Mesendoderm (in vitro differentiated cells): Measurements from ENCODE around the gene SNX6.

ENCODE experiments used
- DNase-seq: peaks from one replicate; pipeline ENCODE4 v3.0.0; 2013
- H2AK5ac ChIP-seq: 2 replicates; pipeline ENCODE4 v1.6.1; 2013; ENCODE audit warnings: low read length, inconsistent platforms
- H2BK120ac ChIP-seq: 2 replicates; pipeline ENCODE4 v1.6.1; 2013; ENCODE audit warnings: low read depth, mild to moderate bottlenecking, low read length, moderate library complexity, mixed read lengths
- H2BK15ac ChIP-seq: replicated peaks from 2 replicates; pipeline ENCODE4 v1.6.1; 2013; ENCODE audit warnings: low read depth, mild to moderate bottlenecking, moderate library complexity
- H2BK5ac ChIP-seq: 2 replicates; pipeline ENCODE4 v1.6.1; 2013; ENCODE audit warnings: low read length, inconsistent platforms
- H3K18ac ChIP-seq: 2 replicates; pipeline ENCODE4 v1.6.1; 2013; ENCODE audit warnings: mild to moderate bottlenecking, low read length, mixed read lengths
- H3K23ac ChIP-seq: one replicate; pipeline ENCODE4 v1.6.1; 2013; ENCODE audit warnings: low read length
- H3K27ac ChIP-seq: 2 replicates; pipeline ENCODE4 v1.5.1; 2013; ENCODE audit warnings: low read depth, mild to moderate bottlenecking, inconsistent platforms, low read length, moderate library complexity
- H3K27me3 ChIP-seq: 2 replicates; pipeline ENCODE4 v1.6.1; 2013; ENCODE audit warnings: low read length, control low read depth, mild to moderate bottlenecking, inconsistent platforms; ENCODE audit not compliant: insufficient read depth, poor library complexity
- H3K36me3 ChIP-seq: 2 replicates; pipeline ENCODE4 v1.6.1; 2013; ENCODE audit warnings: low read length, inconsistent platforms; ENCODE audit not compliant: control insufficient read depth, insufficient read depth
- H3K4ac ChIP-seq: one replicate; pipeline ENCODE4 v1.6.1; 2013; ENCODE audit warnings: low read depth, mild to moderate bottlenecking, low read length, moderate library complexity
- H3K4me1 ChIP-seq: 2 replicates; pipeline ENCODE4 v1.6.1; 2013; ENCODE audit warnings: low read depth, low read length, inconsistent platforms; ENCODE audit not compliant: control insufficient read depth
- H3K4me2 ChIP-seq: 2 replicates; pipeline ENCODE4 v1.6.1; 2013; ENCODE audit warnings: low read length
- H3K4me3 ChIP-seq: 2 replicates; pipeline ENCODE4 v1.5.1; 2013; ENCODE audit warnings: mild to moderate bottlenecking, low read length
- H3K56ac ChIP-seq: one replicate; pipeline ENCODE4 v1.6.1; 2013; ENCODE audit warnings: low read length
- H3K79me1 ChIP-seq: 2 replicates; pipeline ENCODE4 v1.6.1; 2013; ENCODE audit warnings: low read length, inconsistent platforms
- H3K79me2 ChIP-seq: 2 replicates; pipeline ENCODE4 v1.6.1; 2013; ENCODE audit warnings: mild to moderate bottlenecking, low read length; ENCODE audit not compliant: control insufficient read depth, insufficient read depth
- H3K9ac ChIP-seq: 2 replicates; pipeline ENCODE4 v1.6.1; 2013; ENCODE audit warnings: low read length, inconsistent platforms
- H4K5ac ChIP-seq: one replicate; pipeline ENCODE4 v1.6.1; 2013; ENCODE audit warnings: low read length
- H4K8ac ChIP-seq: one replicate; pipeline ENCODE4 v1.6.1; 2013; ENCODE audit warnings: low read depth, mild to moderate bottlenecking, control low read depth, low read length, moderate library complexity
- WGBS: extraction: QIAGEN DNeasy Blood & Tissue Kit; methylation state at CpG from one replicate; pipeline ENCODE4 v1.1.7; 2013; ENCODE audit warnings: low lambda C conversion rate, missing lambda C conversion rate; ENCODE audit not compliant: insufficient coverage; ENCODE audit errors: extremely low coverage; 5-methylcytosine and 5-hydroxymethylcytosine counted together

The SNX6 gene

GRCh38 chr14:34632411-34632978 lies 2.5 kb upstream of the SNX6 start:
- no CpG with 5 or more reads among the region's 5 CpGs for WGBS
- peak; percentile 27 for DNase-seq
- Histone ChIP-seq H3K4me3 (no peak overlapping the region), H3K23ac (no peak overlapping the region), H3K18ac (no peak overlapping the region), H3K9ac (no peak overlapping the region), H4K8ac (no peak overlapping the region), H3K56ac (no peak overlapping the region), H3K4me1 (no peaks in the 10 kb centered on the region), H3K27ac (no peak overlapping the region), H3K27me3 (no peaks in the 10 kb centered on the region), H2BK5ac (no peak overlapping the region), H2BK120ac (no peak overlapping the region), H3K4ac (no peak overlapping the region), H2AK5ac (no peak overlapping the region), H3K4me2 (no peak overlapping the region), H3K79me2 (peaks cover 3% of the 10 kb centered on the region), H3K36me3 (no peaks in the 10 kb centered on the region), H4K5ac (no peak overlapping the region), H2BK15ac (no peak overlapping the region), H3K79me1 (peaks cover 6% of the 10 kb centered on the region)

- no peak overlapping the region for H4K8ac ChIP-seq
- peak overlapping the region; percentile 99 for H3K56ac ChIP-seq
- H2AK5ac ChIP-seq: no peak overlapping the region
- H3K4me2 ChIP-seq: peak overlapping the region; percentile 73
- H3K23ac ChIP-seq: peak overlapping the region; percentile 97
- peak overlapping the region; percentile 95 for H3K18ac ChIP-seq
- no peak for DNase-seq
- no peaks in the 10 kb centered on the region for H3K27me3 ChIP-seq
- peaks cover 6% of the 10 kb centered on the region for H3K79me1 ChIP-seq
- peak overlapping the region; percentile 98 for H3K9ac ChIP-seq
- H3K79me2 ChIP-seq: peaks cover 5% of the 10 kb centered on the region
- no peak overlapping the region for H2BK15ac ChIP-seq
- no peak overlapping the region for H4K5ac ChIP-seq
- H3K4me1 ChIP-seq: no peaks in the 10 kb centered on the region
- WGBS: no CpG with 5 or more reads among the region's 13 CpGs
- no peak overlapping the region for H3K27ac ChIP-seq
- H3K36me3 ChIP-seq: no peaks in the 10 kb centered on the region
- H2BK5ac ChIP-seq: no peak overlapping the region
- no peak overlapping the region for H2BK120ac ChIP-seq
- peak overlapping the region; percentile 73 for H3K4ac ChIP-seq
- H3K4me3 ChIP-seq: peak overlapping the region; percentile 96
Observed at GRCh38 chr14:34629344-34629656, 648 bp downstream of the SNX6 start.

- H3K4me1 ChIP-seq: no peaks in the 10 kb centered on the region
- no peak overlapping the region for H3K27ac ChIP-seq
- H3K4me2 ChIP-seq: peak overlapping the region; percentile 36
- 100% methylated on average over 1 of the region's 5 CpGs for WGBS
- H3K27me3 ChIP-seq: no peaks in the 10 kb centered on the region
- peaks cover 6% of the 10 kb centered on the region for H3K79me1 ChIP-seq
- H2BK5ac ChIP-seq: no peak overlapping the region
- no peak overlapping the region for H4K8ac ChIP-seq
- no peak overlapping the region for H2BK120ac ChIP-seq
- no peak overlapping the region for H4K5ac ChIP-seq
- H2BK15ac ChIP-seq: no peak overlapping the region
- H3K56ac ChIP-seq: no peak overlapping the region
- no peak overlapping the region for H3K23ac ChIP-seq
- no peak overlapping the region for H3K9ac ChIP-seq
- H3K36me3 ChIP-seq: no peaks in the 10 kb centered on the region
- peaks cover 5% of the 10 kb centered on the region for H3K79me2 ChIP-seq
- H3K4ac ChIP-seq: no peak overlapping the region
- no peak overlapping the region for H2AK5ac ChIP-seq
- no peak overlapping the region for H3K18ac ChIP-seq
- no peak overlapping the region for H3K4me3 ChIP-seq
- no peak for DNase-seq
Observed at GRCh38 chr14:34628681-34629135, 1.2 kb downstream of the SNX6 start.

- Histone ChIP-seq H4K8ac (no peak overlapping the region), H3K4me2 (no peak overlapping the region), H3K18ac (no peak overlapping the region), H3K27ac (no peak overlapping the region), H2BK120ac (no peak overlapping the region), H3K56ac (no peak overlapping the region), H3K27me3 (no peaks in the 10 kb centered on the region), H3K36me3 (no peaks in the 10 kb centered on the region), H3K79me1 (peaks cover 3% of the 10 kb centered on the region), H2AK5ac (no peak overlapping the region), H2BK5ac (no peak overlapping the region), H4K5ac (no peak overlapping the region), H3K4me3 (no peak overlapping the region), H3K79me2 (peaks cover 1% of the 10 kb centered on the region), H3K23ac (no peak overlapping the region), H3K4me1 (no peaks in the 10 kb centered on the region), H3K9ac (no peak overlapping the region), H3K4ac (no peak overlapping the region), H2BK15ac (no peak overlapping the region)
- DNase-seq: no peak
- no CpG with 5 or more reads among the region's 3 CpGs for WGBS
Observed at GRCh38 chr14:34623506-34623905, 6.4 kb downstream of the SNX6 start.

GRCh38 chr14:34620839-34621238 lies 9.1 kb downstream of the SNX6 start:
- Histone ChIP-seq H3K56ac (no peak overlapping the region), H3K4me1 (no peaks in the 10 kb centered on the region), H2AK5ac (no peak overlapping the region), H3K4me2 (no peak overlapping the region), H3K36me3 (no peaks in the 10 kb centered on the region), H3K18ac (no peak overlapping the region), H3K27me3 (no peaks in the 10 kb centered on the region), H3K27ac (no peak overlapping the region), H3K79me1 (peaks cover 3% of the 10 kb centered on the region), H3K9ac (no peak overlapping the region), H3K4ac (no peak overlapping the region), H2BK120ac (no peak overlapping the region), H4K8ac (no peak overlapping the region), H3K79me2 (peaks cover 1% of the 10 kb centered on the region), H3K23ac (no peak overlapping the region), H2BK15ac (no peak overlapping the region), H2BK5ac (no peak overlapping the region), H4K5ac (no peak overlapping the region), H3K4me3 (no peak overlapping the region)
- WGBS: no CpG with 5 or more reads among the region's 3 CpGs
- DNase-seq: no peak

- no peak overlapping the region for H2BK120ac ChIP-seq
- H3K27ac ChIP-seq: no peak overlapping the region
- H3K18ac ChIP-seq: no peak overlapping the region
- H3K23ac ChIP-seq: no peak overlapping the region
- H3K4me2 ChIP-seq: no peak overlapping the region
- H2BK5ac ChIP-seq: no peak overlapping the region
- no peak overlapping the region for H4K5ac ChIP-seq
- H2AK5ac ChIP-seq: no peak overlapping the region
- no peaks in the 10 kb centered on the region for H3K79me2 ChIP-seq
- H3K9ac ChIP-seq: no peak overlapping the region
- no peak overlapping the region for H3K56ac ChIP-seq
- no peaks in the 10 kb centered on the region for H3K4me1 ChIP-seq
- WGBS: no CpG with 5 or more reads among the region's 2 CpGs
- no peak overlapping the region for H3K4me3 ChIP-seq
- no peaks in the 10 kb centered on the region for H3K27me3 ChIP-seq
- H3K79me1 ChIP-seq: peaks cover 3% of the 10 kb centered on the region
- DNase-seq: no peak
- no peak overlapping the region for H4K8ac ChIP-seq
- no peak overlapping the region for H2BK15ac ChIP-seq
- no peak overlapping the region for H3K4ac ChIP-seq
- no peaks in the 10 kb centered on the region for H3K36me3 ChIP-seq
Observed at GRCh38 chr14:34620115-34620514, 9.8 kb downstream of the SNX6 start.
